H54 (cell line): ENCODE results near the gene GBP3.
"Not testable (repeated sequence)": the region's sequence is repeated elsewhere in the genome, so short reads cannot be mapped to it uniquely, and the experiment has no call there.

ENCODE experiments used
- DNase-seq: peaks from one replicate; pipeline ENCODE4 v3.0.0; 2011; ENCODE audit warnings: low spot score, mixed read lengths; ENCODE audit not compliant: insufficient read length
- FAIRE-seq: peaks from 3 replicates; lab custom pipeline; 2011; peaks lifted over from hg19 to GRCh38; lab: Jason Lieb, UNC
- POLR2A ChIP-seq: IDR thresholded peaks from 2 replicates; pipeline ENCODE4 v1.6.1; 2011; ENCODE audit warnings: low read depth, mild to moderate bottlenecking, low read length

The GBP3 gene

DNA sequence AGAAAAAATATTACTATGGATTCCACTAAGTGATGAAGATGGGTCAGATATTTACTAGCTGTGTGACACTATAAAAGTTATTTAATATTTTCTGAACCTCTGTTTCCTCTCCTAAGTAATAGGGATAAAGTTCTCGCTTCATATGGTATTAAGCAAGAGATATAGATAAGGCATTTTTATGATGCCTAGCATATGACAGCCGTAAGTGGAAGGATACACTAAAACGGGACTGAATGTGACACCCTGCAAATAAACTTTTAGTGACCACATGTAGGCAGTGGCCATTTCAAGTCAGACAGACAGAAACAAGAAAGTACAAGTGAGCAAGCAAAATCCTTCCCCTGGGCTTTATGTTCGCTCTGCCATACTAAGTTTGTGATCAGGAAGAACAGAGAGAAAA, 14.2 kb downstream of the GBP3 start:
- TF ChIP-seq POLR2A: no peak

DNA sequence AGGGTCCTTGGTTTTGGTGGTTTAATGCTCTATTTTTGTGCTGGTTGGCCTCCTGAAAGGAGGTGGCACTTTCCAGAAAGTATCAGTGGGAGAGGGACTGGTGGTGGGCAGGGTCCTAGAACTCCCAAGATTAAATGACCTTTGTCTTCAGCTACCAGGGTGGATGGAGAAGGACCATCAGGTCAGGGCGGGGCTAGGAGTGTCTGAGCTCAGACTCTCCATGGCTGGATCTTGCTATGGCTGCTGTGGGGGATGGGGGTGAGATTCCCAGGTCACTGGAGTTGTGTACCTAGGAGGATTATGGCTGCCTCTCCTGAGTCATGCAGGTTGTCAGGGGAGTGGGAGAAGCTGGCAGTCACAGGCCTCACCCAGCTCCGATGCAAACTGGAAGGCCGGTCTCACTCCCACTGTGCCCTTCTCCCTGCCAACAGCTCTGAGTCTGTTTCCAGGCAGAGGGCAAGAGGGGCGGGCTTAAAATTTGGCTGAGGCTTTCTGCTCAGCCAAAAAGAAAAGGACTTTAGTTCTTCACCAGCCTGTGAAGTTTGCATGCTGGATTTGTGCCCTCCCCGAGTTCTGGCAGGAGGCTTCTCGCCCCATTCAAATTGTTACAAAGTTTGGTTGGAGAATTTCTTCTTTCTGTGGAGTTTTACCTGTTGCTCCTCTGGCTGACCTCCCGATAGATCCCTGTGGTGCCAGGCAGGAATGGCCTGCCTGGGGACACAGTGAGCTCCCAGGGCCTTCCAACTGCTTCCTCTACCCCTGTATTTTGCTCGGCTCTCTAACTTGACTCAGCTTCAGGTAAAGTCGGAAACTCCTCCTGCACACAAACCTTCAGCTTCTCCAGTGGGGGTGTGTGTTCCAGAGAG, 17.1 kb downstream of the GBP3 start:
- FAIRE-seq (no peak), DNase-seq (no peak)
- no peak for TF ChIP-seq POLR2A

More for the DNA sequence above, 14.2 kb downstream of the GBP3 start:
- DNase-seq (no peak), FAIRE-seq (no peak)

DNA sequence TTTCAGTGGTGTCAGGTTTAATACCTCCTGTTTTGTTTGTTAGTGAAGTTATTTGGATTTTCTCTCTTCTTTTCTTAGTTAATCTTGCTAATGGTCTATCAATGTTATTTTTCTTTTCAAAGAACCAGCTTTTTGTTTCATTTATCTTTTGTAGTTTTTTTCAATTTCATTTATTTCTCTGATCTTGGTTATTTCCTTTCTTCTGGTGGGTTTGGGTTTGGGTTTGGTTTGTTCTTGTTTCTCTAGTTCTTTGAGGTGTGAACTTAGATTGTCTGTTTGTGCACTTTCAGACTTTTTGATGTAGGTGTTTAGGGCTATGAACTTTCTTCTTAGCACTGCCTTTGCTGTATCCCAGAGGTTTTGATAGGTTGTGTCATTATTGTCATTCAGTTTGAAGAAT, 20.5 kb downstream of the GBP3 start:
- DNase-seq, FAIRE-seq: not testable (repeated sequence)

DNA sequence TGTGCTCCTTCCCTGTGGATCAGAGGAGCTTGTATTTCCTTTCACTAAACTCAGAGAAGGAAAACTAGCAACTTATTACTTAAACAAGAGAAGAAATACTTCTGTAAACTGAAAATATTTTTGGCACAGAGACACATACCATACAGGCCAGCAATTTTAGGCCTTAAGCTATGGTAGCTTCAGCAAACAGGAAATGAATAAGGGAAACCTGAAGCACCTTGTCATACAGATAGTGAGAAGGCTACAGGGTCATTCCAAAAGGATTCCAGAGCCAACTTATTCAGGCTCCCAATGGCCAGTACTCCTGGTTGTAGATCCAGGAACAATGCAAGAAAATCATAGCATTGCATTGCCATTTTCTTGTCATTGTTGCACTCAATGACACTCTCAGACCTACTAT, 21.2 kb downstream of the GBP3 start:
- DNase-seq (no peak), FAIRE-seq (no peak)
- TF ChIP-seq POLR2A: no peak

DNA sequence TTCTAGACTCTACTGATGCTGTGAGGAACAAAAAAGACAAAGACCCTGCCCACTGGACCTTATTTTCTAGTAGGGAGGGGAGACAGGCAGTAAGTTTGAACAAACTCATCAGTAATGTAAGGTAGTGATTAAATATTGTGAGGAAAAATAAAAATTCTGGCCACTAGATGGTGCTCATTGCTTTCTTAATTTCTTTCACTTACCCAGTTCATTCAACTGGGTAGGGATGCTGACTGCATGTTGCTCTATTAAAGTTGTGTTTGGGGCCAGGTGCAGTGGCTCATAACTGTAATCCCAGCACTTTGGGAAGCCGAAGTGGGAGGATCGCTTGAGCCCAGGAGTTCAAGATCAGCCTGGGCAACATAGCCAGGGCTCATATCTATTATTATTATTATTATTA, 23.9 kb downstream of the GBP3 start:
- FAIRE-seq: peak; percentile 88
- no peak for TF ChIP-seq POLR2A
- no peak for DNase-seq

DNA sequence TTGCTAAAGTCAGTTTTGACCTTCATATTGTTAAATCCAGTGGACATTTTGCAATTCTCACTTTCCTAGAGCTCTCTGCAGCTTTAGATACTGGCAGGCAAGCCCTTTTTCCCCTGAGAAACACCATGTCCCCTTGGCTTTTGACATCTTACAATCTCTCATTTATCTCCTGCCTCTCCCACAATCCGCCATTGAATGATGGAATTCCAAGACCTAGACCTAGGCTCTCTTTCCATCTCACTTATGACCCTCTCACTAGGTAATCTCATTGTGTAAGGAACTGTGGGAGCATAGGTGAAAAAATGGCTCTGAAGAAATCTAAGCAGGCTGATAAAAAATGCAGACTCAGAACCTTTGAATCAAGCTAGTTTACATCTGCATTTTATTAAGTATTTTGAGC, 32.2 kb downstream of the GBP3 start:
- TF ChIP-seq POLR2A: no peak
- no peak for DNase-seq
- no peak for FAIRE-seq

- no peak for TF ChIP-seq POLR2A
- DNase-seq (no peak), FAIRE-seq (no peak)
These were observed 37.0 kb downstream of the GBP3 start for GRCh38 chr1:88985692-88986091.

DNA sequence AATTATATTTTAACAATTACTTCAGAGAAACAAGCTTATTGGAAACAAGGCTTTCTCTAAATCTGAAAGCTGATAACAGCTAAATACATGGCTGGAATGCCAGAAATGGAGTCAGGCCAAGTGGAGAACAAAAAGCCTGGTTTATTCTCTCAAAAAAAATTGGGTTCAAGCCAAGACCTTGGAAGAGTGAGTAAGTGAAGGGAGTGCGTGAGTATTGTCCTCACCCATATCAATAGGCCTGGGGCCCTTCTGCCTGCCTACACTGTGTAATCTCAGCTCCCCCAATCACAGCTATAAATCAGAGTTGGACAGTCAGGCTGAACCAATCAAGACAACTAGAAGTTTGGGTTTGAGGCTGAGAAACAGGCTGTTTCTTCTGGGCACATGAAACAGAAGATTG, 37.6 kb downstream of the GBP3 start:
- DNase-seq (peak; percentile 19), FAIRE-seq (peak; percentile 98)
- TF ChIP-seq POLR2A: no peak

GRCh38 chr1:88984569-88984968, 38.1 kb downstream of the GBP3 start:
- no peak for TF ChIP-seq POLR2A
- FAIRE-seq (no peak), DNase-seq (no peak)

GRCh38 chr1:88983791-88984559, 38.7 kb downstream of the GBP3 start:
- no peak for TF ChIP-seq POLR2A
- DNase-seq: peak; percentile 18
- peak; percentile 57 for FAIRE-seq

DNA sequence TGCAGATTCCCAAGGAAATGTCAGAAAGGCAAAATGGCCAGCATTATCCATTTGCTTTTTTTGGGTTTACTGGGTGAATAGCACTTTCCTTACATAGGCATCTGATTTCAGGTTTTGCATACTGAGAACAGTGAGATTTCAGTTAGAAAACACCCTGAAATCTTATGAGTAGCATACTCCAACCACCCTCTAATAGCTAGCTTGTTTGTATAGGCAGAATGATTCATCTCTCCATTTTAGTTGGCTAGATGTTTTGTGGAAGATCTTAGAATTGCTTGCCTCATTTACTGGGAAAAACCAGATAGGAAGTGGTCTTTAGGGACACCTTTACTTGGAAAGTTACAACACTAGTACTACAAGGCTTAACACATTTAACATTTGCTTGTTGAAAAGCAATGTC, 40.6 kb downstream of the GBP3 start:
- DNase-seq (no peak), FAIRE-seq (peak; percentile 23)
- TF ChIP-seq POLR2A: no peak

DNA sequence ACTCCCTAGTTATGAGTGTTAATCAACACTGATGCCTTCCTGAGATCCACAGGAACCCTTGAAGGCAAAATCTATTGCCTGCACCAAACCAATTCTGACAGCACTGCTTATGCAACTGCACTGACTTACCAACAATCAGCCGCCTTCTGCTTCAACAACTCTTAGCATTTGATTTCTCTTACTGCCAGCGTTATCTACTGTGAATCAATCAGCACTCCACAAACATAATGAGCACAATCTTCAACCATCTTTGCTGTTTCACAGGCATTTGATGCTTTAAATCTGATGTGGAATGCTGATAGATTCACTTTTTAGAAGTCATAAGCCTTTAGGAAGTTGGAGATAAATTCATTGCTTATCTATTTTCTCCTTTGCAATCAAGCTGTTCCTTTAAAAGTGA, 41.2 kb downstream of the GBP3 start:
- DNase-seq: not testable (repeated sequence)
- peak; percentile 61 for FAIRE-seq

GRCh38 chr1:88980870-88981269, 41.8 kb downstream of the GBP3 start:
- DNase-seq (no peak), FAIRE-seq (no peak)
- no peak for TF ChIP-seq POLR2A

DNA sequence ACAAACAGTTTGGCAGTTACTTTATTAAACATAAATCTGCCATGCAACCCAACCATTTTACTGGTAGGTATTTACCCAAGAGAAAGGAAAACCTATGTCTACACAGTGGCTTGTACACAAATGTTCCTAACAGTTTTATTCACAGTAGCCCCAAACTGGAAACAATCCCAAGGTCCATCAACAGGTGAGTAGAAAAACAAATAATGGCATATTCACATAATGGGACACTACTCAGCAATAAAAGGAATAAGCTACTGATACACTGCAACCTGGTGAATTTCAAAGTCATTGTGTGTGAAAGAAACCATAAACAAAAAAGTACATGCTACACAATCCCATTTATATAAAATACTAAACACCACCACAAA, 42.9 kb downstream of the GBP3 start:
- FAIRE-seq (peak; percentile 20), DNase-seq (no peak)
- no peak for TF ChIP-seq POLR2A

DNA sequence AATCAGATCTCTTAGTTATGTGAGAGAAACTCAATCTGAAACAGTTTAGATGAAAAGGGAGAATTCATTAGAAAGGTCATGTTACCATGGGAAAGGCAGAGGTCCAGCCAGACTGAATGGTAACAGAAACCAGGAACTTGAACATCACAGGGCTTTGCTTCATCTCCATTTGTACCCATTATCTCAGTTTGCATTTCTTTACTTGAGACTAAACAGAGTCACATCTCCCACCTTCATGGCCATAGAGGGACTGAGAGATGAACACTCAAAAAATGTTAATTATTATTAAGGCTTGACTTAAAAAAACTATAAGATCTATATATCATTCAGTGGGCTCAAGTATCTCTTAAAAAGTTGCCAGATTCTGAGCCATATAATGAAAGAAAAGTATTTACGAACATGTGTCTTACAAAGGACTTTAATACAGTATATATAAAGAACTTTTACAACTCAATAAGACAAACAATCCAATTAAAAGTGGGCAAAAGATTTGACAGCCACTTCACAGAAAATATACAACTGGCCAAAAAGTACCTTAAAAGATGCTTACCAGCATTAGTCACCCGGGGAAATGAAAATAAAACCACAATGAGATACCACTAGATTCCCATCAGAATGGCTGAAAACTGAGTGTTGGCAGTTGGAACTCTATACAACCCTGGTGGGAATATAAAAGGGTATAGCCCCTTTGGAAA, 43.5 kb downstream of the GBP3 start:
- no peak for TF ChIP-seq POLR2A
- DNase-seq: no peak
- no peak for FAIRE-seq
